CD4-positive, alpha-beta T cell treated with Interferon gamma for 1 hour (primary cell): ENCODE measurements around the gene CRAT.

ENCODE experiments used
- DNase-seq: peaks from one replicate; pipeline ENCODE4 v3.0.0-alpha.2; 2020

CRAT gene

DNA sequence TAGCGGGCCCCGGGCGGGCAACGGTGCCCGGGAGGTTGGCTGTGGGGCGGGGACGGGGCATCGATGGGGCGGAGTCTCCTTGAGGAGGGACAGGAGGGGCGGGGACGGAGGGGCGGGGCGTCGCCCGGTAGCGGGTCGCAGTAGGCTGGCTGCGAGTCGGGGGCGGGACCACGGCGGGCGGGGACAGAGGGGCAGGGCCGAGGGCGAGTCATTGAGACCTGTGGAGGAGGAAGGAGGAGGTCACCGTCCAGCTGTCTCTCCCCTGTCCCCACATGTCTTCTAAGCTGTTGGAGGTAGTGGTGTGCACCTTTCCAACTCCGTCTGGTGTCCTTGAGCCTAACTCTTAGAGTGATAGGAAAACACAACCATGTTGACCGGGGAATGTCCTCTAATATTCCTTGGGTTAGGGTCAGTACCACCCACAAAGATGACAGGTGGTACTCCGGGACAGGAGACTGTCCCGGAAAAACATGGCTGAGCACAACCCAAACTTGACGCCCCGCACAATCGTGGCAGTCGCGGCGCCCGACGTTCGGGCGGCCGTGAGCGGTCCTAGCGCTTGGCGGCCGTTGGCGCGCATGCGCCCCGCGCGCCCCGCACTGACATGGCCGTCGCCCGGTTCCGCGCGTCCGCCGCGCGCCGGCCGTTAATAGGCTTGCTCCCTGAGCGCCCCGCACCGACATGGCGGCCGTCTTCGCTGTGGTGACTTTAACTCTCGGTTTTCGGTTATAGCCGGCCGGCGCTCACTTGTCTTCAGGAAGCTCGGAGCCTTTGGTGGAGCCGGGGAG lies at the start of gene CRAT, which contains the start of gene PTPA:
TSS of gene CRAT (minus strand) at position 54 of the 788 bp plus-strand sequence. CDS start 284 bp downstream, outside the sequence.
TSS of gene PTPA (plus strand) at position 676 of the 788 bp plus-strand sequence. CDS start 186 bp downstream, outside the sequence.
- peak; percentile 96 for DNase-seq

- DNase-seq = no peak
Observed at GRCh38 chr9:129156163-129156562, 45.6 kb upstream of the CRAT start.

GRCh38 chr9:129154866-129155477 lies 44.4 kb upstream of the CRAT start:
- no peak for DNase-seq

DNA sequence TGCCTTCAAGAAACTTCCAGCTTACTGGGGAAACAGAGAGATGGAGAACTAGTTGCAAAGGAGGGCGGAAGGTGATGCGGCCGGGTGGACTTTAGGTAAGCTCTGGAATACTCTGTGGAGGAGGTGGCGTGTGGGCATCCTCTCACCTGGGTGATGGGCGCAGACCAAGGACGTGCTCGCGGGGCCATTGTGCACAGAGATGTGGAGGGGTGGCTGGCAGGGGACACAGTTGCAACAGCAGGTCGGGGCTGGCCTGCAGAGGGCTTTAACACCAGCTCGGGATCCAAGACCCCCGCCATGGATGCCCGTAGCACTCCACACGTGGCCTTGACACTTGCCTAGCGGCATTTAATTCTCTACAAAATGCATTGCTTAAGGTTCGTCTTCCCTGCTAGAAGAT lies 40.9 kb upstream of the CRAT start:
- no peak for DNase-seq

DNA sequence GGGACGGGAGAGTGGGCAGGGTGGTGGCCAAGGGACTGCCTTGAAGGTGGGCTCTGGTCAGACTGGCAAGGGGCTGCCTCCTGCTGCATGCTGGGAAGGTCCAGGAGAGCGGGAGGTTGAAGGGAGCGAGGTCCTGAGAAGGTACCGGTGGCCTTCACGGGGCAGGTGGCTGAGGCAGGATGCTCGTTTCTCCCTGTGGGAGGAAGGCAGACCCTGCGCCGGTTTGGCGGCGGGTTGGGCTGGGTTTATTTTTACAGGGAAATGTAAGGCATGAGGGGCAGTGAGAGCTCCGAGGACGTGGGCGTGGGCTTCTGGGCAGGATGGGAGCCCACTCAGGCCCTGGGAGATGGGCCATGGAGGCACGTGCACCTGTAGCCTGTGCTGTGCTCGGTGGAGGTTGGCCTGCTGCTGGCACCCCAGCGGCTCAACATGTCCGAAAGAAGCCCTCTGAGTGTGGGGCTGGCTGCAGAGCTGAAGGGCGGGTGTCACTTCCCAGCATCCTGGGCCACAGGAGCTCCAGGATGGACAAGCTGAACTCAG lies 40.1 kb upstream of the CRAT start:
- DNase-seq = no peak

DNA sequence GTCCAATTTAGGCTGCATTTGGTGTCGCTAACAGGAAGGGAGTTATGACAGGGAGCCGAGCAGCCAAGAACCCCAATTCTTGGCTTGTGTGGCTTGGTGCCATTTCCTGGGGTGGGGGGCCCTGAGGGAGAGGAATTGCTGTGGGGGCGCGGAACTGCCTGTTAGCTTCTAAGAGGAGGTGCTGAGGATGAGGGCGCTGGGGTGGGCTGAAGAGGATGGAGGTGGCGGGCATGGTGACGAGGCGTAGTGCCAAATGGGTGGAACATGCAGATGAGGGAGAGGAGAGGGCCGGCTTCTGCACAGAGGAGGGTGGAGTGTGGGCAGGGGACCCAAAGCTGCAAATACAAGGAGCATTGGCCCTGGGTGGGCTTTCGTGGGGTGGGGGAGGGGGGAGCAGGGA lies 39.5 kb upstream of the CRAT start:
- no peak for DNase-seq

GRCh38 chr9:129149442-129149841 lies 38.8 kb upstream of the CRAT start:
- no peak for DNase-seq

GRCh38 chr9:129148463-129149204 lies 38.0 kb upstream of the CRAT start:
- DNase-seq = no peak

- no peak for DNase-seq
Observed at GRCh38 chr9:129146441-129146941, 35.9 kb upstream of the CRAT start.

GRCh38 chr9:129145841-129146292 lies 35.3 kb upstream of the CRAT start:
- DNase-seq = no peak

- no peak for DNase-seq
Observed at GRCh38 chr9:129145316-129145715, 34.7 kb upstream of the CRAT start.

GRCh38 chr9:129143031-129143927 lies 32.7 kb upstream of the CRAT start:
- DNase-seq = peak; percentile 70

DNA sequence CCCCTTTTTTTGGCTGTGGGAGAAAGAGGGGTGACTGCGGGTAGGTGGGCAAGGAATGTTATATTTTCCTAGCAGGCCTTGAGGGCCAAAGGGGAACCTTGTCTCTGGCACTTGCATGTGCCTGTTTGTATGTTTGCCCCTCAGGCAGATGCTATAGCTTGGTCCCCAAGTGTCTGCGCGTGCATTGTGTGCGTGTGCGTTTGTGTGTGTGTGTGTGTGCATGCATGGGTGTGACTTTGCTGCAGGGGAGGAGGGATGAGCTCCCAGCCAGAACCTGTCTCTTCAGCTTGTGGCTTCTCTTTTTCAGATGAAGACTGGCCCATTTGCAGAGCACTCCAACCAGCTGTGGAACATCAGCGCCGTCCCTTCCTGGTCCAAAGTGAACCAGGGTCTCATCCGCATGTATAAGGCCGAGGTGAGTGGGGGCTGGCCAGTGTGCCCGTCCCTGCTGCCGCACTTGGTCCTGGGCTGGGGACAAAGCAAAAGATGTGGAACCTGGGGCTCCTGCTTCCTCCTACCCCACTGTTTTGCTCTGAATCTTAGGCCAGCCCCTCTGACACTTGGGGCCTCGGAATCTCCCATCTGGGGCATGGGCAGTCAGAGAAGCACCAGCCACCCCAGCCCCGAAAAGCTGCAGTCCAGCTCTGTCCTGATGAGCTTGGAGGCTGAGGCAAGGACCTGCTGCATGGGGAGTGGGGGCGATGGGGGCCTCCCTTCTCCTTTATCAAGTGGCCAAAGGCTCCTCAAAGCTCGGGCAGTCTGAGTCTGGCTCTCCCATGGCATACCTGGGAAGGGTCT lies 31.7 kb upstream of the CRAT start:
- no peak for DNase-seq

DNA sequence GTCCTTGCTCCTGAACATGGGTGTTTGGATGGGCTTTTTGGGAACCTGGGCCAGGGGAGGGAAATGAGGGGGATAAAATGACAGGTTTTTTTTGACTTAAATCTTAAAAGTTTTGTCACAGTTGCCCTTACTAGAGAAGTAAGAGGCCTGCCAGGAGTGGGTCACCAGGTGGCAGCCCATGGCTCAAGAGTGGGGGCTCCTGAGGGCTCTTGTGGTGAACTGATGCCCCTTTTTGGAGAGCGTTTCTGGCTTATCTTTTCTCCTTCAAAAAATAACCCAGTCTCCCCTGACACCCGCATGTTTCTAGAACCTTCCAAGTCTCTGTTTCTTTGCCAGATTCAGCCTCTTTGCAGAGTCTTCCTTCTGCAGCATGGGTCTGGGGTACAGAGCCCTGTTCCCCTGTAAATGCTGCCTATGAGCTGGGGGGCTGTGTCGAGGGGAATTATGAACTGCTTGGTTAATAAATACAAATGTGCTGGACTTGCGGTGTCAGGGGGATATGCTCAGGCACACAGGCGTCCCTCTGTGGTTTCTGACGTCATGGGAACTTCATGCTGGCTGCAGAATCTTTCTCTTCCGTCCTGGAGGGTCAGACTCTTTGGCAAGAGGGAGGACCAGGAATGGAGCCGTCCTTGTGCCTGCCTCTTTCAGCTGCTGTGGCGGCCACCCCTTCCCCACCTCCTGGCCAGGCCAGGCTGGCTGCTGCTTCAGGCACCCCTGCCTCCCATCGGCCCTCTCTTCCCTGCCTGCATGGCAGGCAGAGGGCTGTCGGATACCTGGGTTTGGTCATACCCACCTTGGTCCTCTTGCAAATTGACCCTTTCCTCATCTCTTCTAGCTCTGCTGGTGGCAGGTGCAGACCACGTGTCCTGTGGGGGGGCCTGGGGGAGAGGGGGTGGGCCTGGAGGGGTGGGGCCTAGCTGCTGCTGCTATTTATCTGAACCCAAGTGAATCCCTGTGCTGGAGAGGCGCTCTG lies 30.8 kb upstream of the CRAT start:
- peak; percentile 53 for DNase-seq

DNA sequence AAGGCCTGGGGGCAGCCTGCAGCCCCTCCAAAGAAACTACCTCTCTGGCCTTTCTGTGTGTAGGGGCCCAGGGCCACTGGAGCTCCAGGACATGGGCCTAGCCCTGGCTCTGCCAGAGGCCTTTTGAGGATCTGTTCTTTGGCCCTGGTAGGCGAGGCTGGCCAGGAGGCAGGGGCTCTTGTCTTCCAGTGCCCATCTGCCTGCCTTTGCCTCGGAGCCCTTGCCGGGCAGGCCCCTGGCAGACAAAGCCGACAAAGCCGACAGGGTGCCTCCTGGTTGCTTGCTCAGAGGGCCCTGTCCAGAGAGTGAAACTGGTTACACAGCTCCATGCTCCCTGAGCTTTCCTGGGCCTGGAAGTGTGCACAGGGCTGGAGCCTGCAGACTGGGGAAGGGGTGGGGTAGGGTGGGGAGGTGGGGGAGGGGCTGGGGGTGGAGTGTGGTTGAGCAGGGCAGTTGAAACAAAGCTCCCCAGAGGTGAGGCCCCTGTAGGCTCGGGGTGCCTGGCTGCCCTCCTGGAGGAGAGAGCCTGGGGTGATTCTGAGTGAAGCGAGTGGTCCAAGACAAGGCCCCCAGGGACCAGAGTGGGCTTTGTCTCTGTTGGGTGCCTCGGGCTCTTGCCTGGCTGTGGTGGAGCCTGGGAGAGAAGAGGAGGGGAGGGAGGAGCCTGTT lies 29.9 kb upstream of the CRAT start:
- no peak for DNase-seq

DNA sequence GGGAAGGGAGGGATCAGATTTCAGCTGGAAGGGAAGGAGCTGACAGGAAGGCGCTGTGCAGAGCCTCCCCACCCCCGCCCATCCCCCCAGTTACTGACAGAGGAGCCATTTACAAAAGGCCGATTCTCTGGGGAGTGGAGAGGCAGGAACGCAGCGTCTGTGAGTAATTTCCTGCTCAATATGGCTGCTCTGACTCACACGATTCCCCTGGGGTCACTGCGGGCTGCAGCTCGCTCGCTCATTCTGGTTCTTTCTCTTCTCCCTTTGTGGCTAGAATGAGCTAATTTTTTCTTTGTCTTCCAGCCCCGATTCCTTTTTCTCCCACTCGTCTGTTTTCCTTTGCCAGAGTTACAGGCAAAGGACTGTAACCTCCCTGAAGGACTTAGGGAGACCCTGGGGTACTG lies 29.4 kb upstream of the CRAT start:
- peak; percentile 89 for DNase-seq

GRCh38 chr9:129139233-129139992 lies 28.8 kb upstream of the CRAT start:
- DNase-seq = peak; percentile 72

GRCh38 chr9:129138476-129139232 lies 28.1 kb upstream of the CRAT start:
- DNase-seq = no peak
